WTC11 (cell line): ENCODE results near the gene MN1. TPM values are rescaled to one million over a fixed set of nuclear protein-coding genes. Genes with fewer than 3 reads are reported as not detected.

ENCODE experiments used
- ATAC-seq: fragments of 200-7000 bp; cut with Tn5 transposase; 2 replicates; pipeline ENCODE4 v1.10.0; 2021; ENCODE audit warnings: mild to moderate bottlenecking, moderate library complexity
- CTCF ChIA-PET: fragments of 300-600 bp; sonication (Branson Sonifier 250); formaldehyde crosslinking; loops from one replicate; lab custom pipeline; 2021; ENCODE audit warnings: antibody characterized with exemption; lab: Charles Lee
- POLR2A ChIA-PET: fragments of 350-600 bp; sonication (Branson Sonifier 250); formaldehyde crosslinking; loops from one replicate; lab custom pipeline; 2021; ENCODE audit warnings: antibody characterized with exemption; lab: Charles Lee
- DNase-seq: peaks from one replicate; pipeline ENCODE4 v3.0.0; 2021; ENCODE audit warnings: low spot score
- H3K27ac Mint-ChIP-seq: 2 replicates; pipeline ENCODE4 v1.8.0; 2021; ENCODE audit warnings: mixed read lengths
- H3K27me3 Mint-ChIP-seq: 2 replicates; pipeline ENCODE4 v1.8.0; 2021; ENCODE audit warnings: low read depth, mild to moderate bottlenecking, moderate library complexity, mixed read lengths
- H3K36me3 Mint-ChIP-seq: 2 replicates; pipeline ENCODE4 v1.8.0; 2021; ENCODE audit warnings: mixed read lengths
- H3K4me1 Mint-ChIP-seq: 2 replicates; pipeline ENCODE4 v1.8.0; 2022; ENCODE audit warnings: mixed read lengths
- H3K4me3 Mint-ChIP-seq: 2 replicates; pipeline ENCODE4 v1.8.0; 2021; ENCODE audit warnings: mild to moderate bottlenecking, moderate library complexity, mixed read lengths
- H3K9me3 Mint-ChIP-seq: 2 replicates; pipeline ENCODE4 v1.8.0; 2021; ENCODE audit warnings: mixed read lengths
- ATF1 ChIP-seq: sonication (generic); formaldehyde crosslinking; IDR thresholded peaks from 2 replicates; pipeline ENCODE4 v1.8.1; 2023; ENCODE audit warnings: mild to moderate bottlenecking, moderate library complexity, missing genetic modification reagents
- ATF6 ChIP-seq: sonication (generic); formaldehyde crosslinking; IDR thresholded peaks from 2 replicates; pipeline ENCODE4 v1.8.1; 2023; ENCODE audit warnings: mild to moderate bottlenecking, missing genetic modification reagents
- CREB1 ChIP-seq: sonication (generic); formaldehyde crosslinking; IDR thresholded peaks from 2 replicates; pipeline ENCODE4 v1.8.0; 2023; ENCODE audit warnings: mild to moderate bottlenecking, missing genetic modification reagents
- E2F4 ChIP-seq: sonication (generic); formaldehyde crosslinking; IDR thresholded peaks from 2 replicates; pipeline ENCODE4 v1.8.1; 2022; ENCODE audit warnings: low read depth, mild to moderate bottlenecking, moderate library complexity, missing genetic modification reagents, borderline replicate concordance
- ERG ChIP-seq: fragments of 250-450 bp; sonication (Bioruptor Pico); IDR thresholded peaks from 2 replicates; pipeline ENCODE4 v1.8.0; 2021; ENCODE audit warnings: mild to moderate bottlenecking
- FOXJ3 ChIP-seq: sonication (generic); formaldehyde crosslinking; IDR thresholded peaks from 2 replicates; pipeline ENCODE4 v1.9.0; 2021; ENCODE audit warnings: missing genetic modification reagents, mild to moderate bottlenecking, borderline replicate concordance
- FOXK1 ChIP-seq: sonication (generic); formaldehyde crosslinking; IDR thresholded peaks from 2 replicates; pipeline ENCODE4 v1.8.0; 2022; ENCODE audit warnings: mild to moderate bottlenecking, moderate library complexity, missing genetic modification reagents
- GRHL2 ChIP-seq: fragments of 250-450 bp; sonication (Bioruptor Pico); IDR thresholded peaks from 2 replicates; pipeline ENCODE4 v1.8.0; 2022; ENCODE audit warnings: mild to moderate bottlenecking, moderate library complexity; ENCODE audit not compliant: insufficient replicate concordance, severe bottlenecking
- IRF1 ChIP-seq: sonication (generic); formaldehyde crosslinking; IDR thresholded peaks from 2 replicates; pipeline ENCODE4 v1.8.0; 2023; ENCODE audit warnings: missing genetic modification reagents
- JUN ChIP-seq: sonication (generic); formaldehyde crosslinking; IDR thresholded peaks from 2 replicates; pipeline ENCODE4 v1.8.0; 2023; ENCODE audit warnings: mild to moderate bottlenecking, missing genetic modification reagents
- MLX ChIP-seq: sonication (generic); formaldehyde crosslinking; IDR thresholded peaks from 2 replicates; pipeline ENCODE4 v1.8.1; 2023; ENCODE audit warnings: mild to moderate bottlenecking, missing genetic modification reagents, moderate library complexity
- MYBL2 ChIP-seq: sonication (generic); formaldehyde crosslinking; IDR thresholded peaks from 2 replicates; pipeline ENCODE4 v1.8.1; 2023; ENCODE audit warnings: mild to moderate bottlenecking, moderate library complexity, missing genetic modification reagents
- NR2C2 ChIP-seq: sonication (generic); formaldehyde crosslinking; IDR thresholded peaks from 2 replicates; pipeline ENCODE4 v1.8.0; 2022; ENCODE audit warnings: mild to moderate bottlenecking, missing genetic modification reagents
- NR3C1 ChIP-seq: sonication (generic); formaldehyde crosslinking; conservative IDR thresholded peaks from 2 replicates; pipeline ENCODE4 v1.8.1; 2023; ENCODE audit warnings: low read depth, mild to moderate bottlenecking, missing genetic modification reagents
- SP1 ChIP-seq: sonication (generic); formaldehyde crosslinking; conservative IDR thresholded peaks from 2 replicates; pipeline ENCODE4 v1.8.1; 2022; ENCODE audit warnings: missing genetic modification reagents
- TEAD1 ChIP-seq: sonication (generic); formaldehyde crosslinking; IDR thresholded peaks from 2 replicates; pipeline ENCODE4 v1.8.0; 2022; ENCODE audit warnings: mild to moderate bottlenecking, missing genetic modification reagents
- TEAD4 ChIP-seq: sonication (generic); formaldehyde crosslinking; IDR thresholded peaks from 2 replicates; pipeline ENCODE4 v1.8.0; 2022; ENCODE audit warnings: mild to moderate bottlenecking, missing genetic modification reagents
- USF2 ChIP-seq: sonication (generic); formaldehyde crosslinking; IDR thresholded peaks from 2 replicates; pipeline ENCODE4 v1.8.1; 2023; ENCODE audit warnings: mild to moderate bottlenecking, missing genetic modification reagents, moderate library complexity
- ZBTB21 ChIP-seq: sonication (generic); formaldehyde crosslinking; IDR thresholded peaks from 2 replicates; pipeline ENCODE4 v1.8.1; 2023; ENCODE audit warnings: mild to moderate bottlenecking, missing genetic modification reagents, borderline replicate concordance
- ZNF281 ChIP-seq: sonication (generic); formaldehyde crosslinking; IDR thresholded peaks from 2 replicates; pipeline ENCODE4 v1.8.0; 2023; ENCODE audit warnings: mild to moderate bottlenecking, missing genetic modification reagents
- ZNF396 ChIP-seq: fragments of 250-450 bp; sonication (Bioruptor Pico); IDR thresholded peaks from 2 replicates; pipeline ENCODE4 v1.8.0; 2021; ENCODE audit warnings: mild to moderate bottlenecking, moderate library complexity, borderline replicate concordance
- ZNF423 ChIP-seq: fragments of 250-450 bp; sonication (Bioruptor Pico); IDR thresholded peaks from 2 replicates; pipeline ENCODE4 v2.1.2; 2022; ENCODE audit warnings: mild to moderate bottlenecking, moderate library complexity
- ZNF512 ChIP-seq: sonication (generic); formaldehyde crosslinking; IDR thresholded peaks from 2 replicates; pipeline ENCODE4 v1.8.1; 2022; ENCODE audit warnings: missing genetic modification reagents, borderline replicate concordance
- ZNF671 ChIP-seq: fragments of 250-450 bp; sonication (Bioruptor Pico); IDR thresholded peaks from 2 replicates; pipeline ENCODE4 v1.8.0; 2021; ENCODE audit warnings: mild to moderate bottlenecking
- total RNA-seq: library from RNA; stranded (reverse); gene quantifications from 3 replicates; pipeline ENCODE4 v1.2.3, GENCODE V29; 2021

MN1 gene
- total RNA-seq, 1 experiment from 2014 or later: 21.3 TPM

- TF ChIP-seq USF2 (CRISPR knock-in tag) (no peak), NR2C2 (CRISPR knock-in tag) (no peak), SP1 (CRISPR knock-in tag) (no peak), FOXK1 (no peak), ZNF423 (CRISPR knock-in tag) (no peak), TEAD4 (CRISPR knock-in tag) (no peak), E2F4 (CRISPR knock-in tag) (no peak)
Observed at GRCh38 chr22:27835446-27835845, 33.9 kb upstream of the MN1 start (continued).

- no peak for ATAC-seq
- Mint-ChIP-seq H3K9me3 (peaks cover 17% of the 10 kb centered on the region), H3K27ac (peak overlapping the region; percentile 47; the same call in 1 of the 2 replicates), H3K4me3 (no peak overlapping the region)
- DNase-seq: no peak
- TF ChIP-seq CREB1 (CRISPR knock-in tag) (no peak), ERG (no peak), IRF1 (CRISPR knock-in tag) (no peak), ZNF423 (CRISPR knock-in tag) (no peak), NR2C2 (CRISPR knock-in tag) (no peak), MYBL2 (no peak), GRHL2 (CRISPR knock-in tag) (no peak), MLX (CRISPR knock-in tag) (no peak), FOXJ3 (no peak), ZNF281 (CRISPR knock-in tag) (no peak), ZNF671 (no peak), ATF6 (no peak), TEAD1 (CRISPR knock-in tag) (no peak), NR3C1 (CRISPR knock-in tag) (no peak), ZBTB21 (CRISPR knock-in tag) (no peak), ATF1 (CRISPR knock-in tag) (no peak), FOXK1 (no peak), JUN (CRISPR knock-in tag) (no peak), ZNF512 (CRISPR knock-in tag) (no peak), ZNF396 (no peak)
- TF ChIP-seq, all 79 proteins: peak for 0
- ChIA-PET CTCF (no interaction called here), POLR2A (no interaction called here)
- Mint-ChIP-seq H3K36me3 (peaks cover 16% of the 10 kb centered on the region), H3K27me3 (0 out of 2 replicates have a peak, but pooled peaks cover 3% of the 10 kb centered on the region), H3K4me1 (peaks cover 28% of the 10 kb centered on the region)
Observed at GRCh38 chr22:27834364-27835185, 33.0 kb upstream of the MN1 start.
